ENCODE data around the gene SLC32A1. TPM values are rescaled to one million over a fixed set of nuclear protein-coding genes. Genes with fewer than 3 reads are reported as not detected.
A peak's percentile ranks its signal among the peaks of the same experiment; 100 is the strongest.

Gene SLC32A1
- total and polyA plus RNA-seq, 3 donors from 2014 or later, result 0.25 to 0.96 (median 0.55) TPM

GRCh38 chr20:38764567-38765318 is 40.5 kb downstream of the SLC32A1 start:
- intact Hi-C loops (cut with DNase I; ENCODE audit: low total_unique reads), result no loop called here
- no peaks in the 10 kb centered on the region for H3K36me3 ChIP-seq (ENCODE audit: low read depth, missing control alignments)
- H3K4me3 ChIP-seq, result no peak overlapping the region
- DNase-seq, result no peak
- peak overlapping the region in 1 of 2 donors; percentile 57 for H3K27ac ChIP-seq
- WGBS, 2 donors, result 70 to 71% methylated on average over 11 of the region's 11 CpGs
- TF ChIP-seq POLR2A (IDR thresholded peaks at IDR 0.05), result no peak
- no peaks in the 10 kb centered on the region for H3K9me3 ChIP-seq
- H3K27me3 ChIP-seq, result no peaks in the 10 kb centered on the region
- peaks cover 3% of the 10 kb centered on the region for H3K4me1 ChIP-seq

- Histone ChIP-seq H3K4me1 (peaks cover 3% of the 10 kb centered on the region), H3K4me3 (no peak overlapping the region), H3K9me3 (no peaks in the 10 kb centered on the region), H3K27ac (peak overlapping the region in 1 of 2 donors; percentile 57), H3K36me3 (ENCODE audit: low read depth, missing control alignments) (no peaks in the 10 kb centered on the region), H3K27me3 (no peaks in the 10 kb centered on the region)
- TF ChIP-seq CTCF (IDR thresholded peaks at IDR 0.05) (no peak), POLR2A (IDR thresholded peaks at IDR 0.05) (no peak)
- intact Hi-C loops (cut with DNase I; ENCODE audit: low total_unique reads), result no loop called here
- DNase-seq, result no peak
- 54% methylated on average over 4 of the region's 4 CpGs for WGBS, 2 donors
Measured at GRCh38 chr20:38766071-38766470, 41.8 kb downstream of the SLC32A1 start.

- WGBS, 2 donors, result 88 to 90% methylated on average over 13 of the region's 13 CpGs
- DNase-seq, result no peak
- no peaks in the 10 kb centered on the region for H3K9me3 ChIP-seq
- peaks cover under 1% of the 10 kb centered on the region for H3K4me1 ChIP-seq
- H3K27ac ChIP-seq, result no peak overlapping the region
- no peaks in the 10 kb centered on the region for H3K27me3 ChIP-seq
- H3K4me3 ChIP-seq, result no peak overlapping the region
- intact Hi-C loops (cut with DNase I; ENCODE audit: low total_unique reads), result no loop called here
- no peaks in the 10 kb centered on the region for H3K36me3 ChIP-seq (ENCODE audit: low read depth, missing control alignments)
- no peak for TF ChIP-seq CTCF (IDR thresholded peaks at IDR 0.05)
- no peak for TF ChIP-seq POLR2A (IDR thresholded peaks at IDR 0.05)
Measured at GRCh38 chr20:38769376-38770295, 45.4 kb downstream of the SLC32A1 start.

- no peaks in the 10 kb centered on the region for H3K9me3 ChIP-seq
- no peak for TF ChIP-seq CTCF (IDR thresholded peaks at IDR 0.05)
- TF ChIP-seq POLR2A (IDR thresholded peaks at IDR 0.05), result no peak
- DNase-seq, result no peak
- no peak overlapping the region for H3K4me3 ChIP-seq
- H3K4me1 ChIP-seq, result no peaks in the 10 kb centered on the region
- intact Hi-C loops (cut with DNase I; ENCODE audit: low total_unique reads), result no loop called here
- no peak overlapping the region for H3K27ac ChIP-seq
- H3K36me3 ChIP-seq (ENCODE audit: low read depth, missing control alignments), result no peaks in the 10 kb centered on the region
- 88 to 95% methylated on average over 3 of the region's 3 CpGs for WGBS, 2 donors
- no peaks in the 10 kb centered on the region for H3K27me3 ChIP-seq
Measured at GRCh38 chr20:38770546-38770945, 46.3 kb downstream of the SLC32A1 start.

GRCh38 chr20:38770970-38771369 is 46.7 kb downstream of the SLC32A1 start:
- no peak for DNase-seq
- H3K4me3 ChIP-seq, result no peak overlapping the region
- no peaks in the 10 kb centered on the region for H3K4me1 ChIP-seq
- H3K27me3 ChIP-seq, result no peaks in the 10 kb centered on the region
- intact Hi-C loops (cut with DNase I; ENCODE audit: low total_unique reads), result no loop called here
- no peak overlapping the region for H3K27ac ChIP-seq
- H3K36me3 ChIP-seq (ENCODE audit: low read depth, missing control alignments), result no peaks in the 10 kb centered on the region
- TF ChIP-seq CTCF (IDR thresholded peaks at IDR 0.05) (no peak), POLR2A (IDR thresholded peaks at IDR 0.05) (no peak)
- no peaks in the 10 kb centered on the region for H3K9me3 ChIP-seq
- WGBS, 2 donors, result 76 to 77% methylated on average over 7 of the region's 7 CpGs

Measured in testis (tissue), 3 donors.